ENCODE data around the gene RPL12. TPM values are rescaled to one million over a fixed set of nuclear protein-coding genes. Genes with fewer than 3 reads are reported as not detected.

Gene RPL12
- total and polyA plus RNA-seq, 4 donors = 289 to 829 (median 485) TPM

DNA sequence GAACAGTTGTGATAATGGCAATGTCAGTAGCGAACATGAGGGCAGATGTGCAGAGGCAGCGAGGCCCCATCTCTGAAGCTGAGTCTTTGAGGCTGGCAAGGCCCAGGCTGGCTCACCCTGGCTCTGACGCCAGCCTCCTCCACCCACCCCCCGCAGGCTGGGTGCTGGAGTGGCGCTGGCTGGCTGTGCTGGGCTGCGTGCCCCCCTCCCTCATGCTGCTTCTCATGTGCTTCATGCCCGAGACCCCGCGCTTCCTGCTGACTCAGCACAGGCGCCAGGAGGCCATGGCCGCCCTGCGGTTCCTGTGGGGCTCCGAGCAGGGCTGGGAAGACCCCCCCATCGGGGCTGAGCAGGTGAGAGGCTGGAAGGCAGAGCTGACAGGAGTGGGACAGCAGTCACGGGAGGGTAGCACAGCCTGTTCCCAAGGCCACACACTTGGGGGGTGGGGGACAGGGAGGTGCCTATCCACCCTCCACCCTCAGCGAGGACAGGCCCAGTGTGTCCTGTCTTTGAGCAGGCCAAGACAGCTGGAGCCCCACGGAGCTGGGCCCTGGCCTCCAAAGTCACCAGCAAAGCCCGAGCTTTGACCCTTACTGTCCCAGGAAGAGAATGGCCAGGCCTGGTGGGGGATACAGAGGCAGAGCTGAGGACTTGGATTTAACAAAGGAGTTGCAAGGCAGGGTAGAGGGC lies 48.7 kb downstream of the RPL12 start:
- Histone ChIP-seq H3K27me3 (ENCODE audit: control insufficient read depth in 4 of 4, insufficient read depth in 4 of 4, low read length in 3 of 4) (no peaks in the 10 kb centered on the region), H3K27ac (ENCODE audit: low read depth in 1 of 2, low read length in 2 of 2) (no peak overlapping the region), H3K4me1 (ENCODE audit: control insufficient read depth in 4 of 4, insufficient read depth in 4 of 4, low read length in 3 of 4) (peaks cover 5 to 24% (median 19%) of the 10 kb centered on the region in 4 donors), H3K9me3 (ENCODE audit: control insufficient read depth in 4 of 4, low read length in 3 of 4) (no peaks in the 10 kb centered on the region), H3K4me3 (ENCODE audit: low read depth in 1 of 3, low read length in 3 of 3) (no peak overlapping the region), H3K9ac (ENCODE audit: low read depth in 1 of 2, low read length in 2 of 2) (no peak overlapping the region), H3K36me3 (ENCODE audit: control insufficient read depth in 4 of 4, insufficient read depth in 3 of 4, low read depth in 1 of 4, low read length in 3 of 4) (peaks cover 2 to 32% (median 7%) of the 10 kb centered on the region in 4 donors)
- 91% methylated on average over 18 of the region's 18 CpGs for WGBS
- DNase-seq (ENCODE audit: low spot score) = no peak
- no peak for TF ChIP-seq YY1 (IDR thresholded peaks at IDR 0.05)
- no peak for TF ChIP-seq JUND (IDR thresholded peaks at IDR 0.05)
- no peak for TF ChIP-seq FOXA2 (IDR thresholded peaks at IDR 0.05)
- TF ChIP-seq, protein P1, sequence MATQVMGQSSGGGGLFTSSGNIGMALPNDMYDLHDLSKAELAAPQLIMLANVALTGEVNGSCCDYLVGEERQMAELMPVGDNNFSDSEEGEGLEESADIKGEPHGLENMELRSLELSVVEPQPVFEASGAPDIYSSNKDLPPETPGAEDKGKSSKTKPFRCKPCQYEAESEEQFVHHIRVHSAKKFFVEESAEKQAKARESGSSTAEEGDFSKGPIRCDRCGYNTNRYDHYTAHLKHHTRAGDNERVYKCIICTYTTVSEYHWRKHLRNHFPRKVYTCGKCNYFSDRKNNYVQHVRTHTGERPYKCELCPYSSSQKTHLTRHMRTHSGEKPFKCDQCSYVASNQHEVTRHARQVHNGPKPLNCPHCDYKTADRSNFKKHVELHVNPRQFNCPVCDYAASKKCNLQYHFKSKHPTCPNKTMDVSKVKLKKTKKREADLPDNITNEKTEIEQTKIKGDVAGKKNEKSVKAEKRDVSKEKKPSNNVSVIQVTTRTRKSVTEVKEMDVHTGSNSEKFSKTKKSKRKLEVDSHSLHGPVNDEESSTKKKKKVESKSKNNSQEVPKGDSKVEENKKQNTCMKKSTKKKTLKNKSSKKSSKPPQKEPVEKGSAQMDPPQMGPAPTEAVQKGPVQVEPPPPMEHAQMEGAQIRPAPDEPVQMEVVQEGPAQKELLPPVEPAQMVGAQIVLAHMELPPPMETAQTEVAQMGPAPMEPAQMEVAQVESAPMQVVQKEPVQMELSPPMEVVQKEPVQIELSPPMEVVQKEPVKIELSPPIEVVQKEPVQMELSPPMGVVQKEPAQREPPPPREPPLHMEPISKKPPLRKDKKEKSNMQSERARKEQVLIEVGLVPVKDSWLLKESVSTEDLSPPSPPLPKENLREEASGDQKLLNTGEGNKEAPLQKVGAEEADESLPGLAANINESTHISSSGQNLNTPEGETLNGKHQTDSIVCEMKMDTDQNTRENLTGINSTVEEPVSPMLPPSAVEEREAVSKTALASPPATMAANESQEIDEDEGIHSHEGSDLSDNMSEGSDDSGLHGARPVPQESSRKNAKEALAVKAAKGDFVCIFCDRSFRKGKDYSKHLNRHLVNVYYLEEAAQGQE (IDR thresholded peaks at IDR 0.05) = no peak
- TF ChIP-seq HNF4A (conservative IDR thresholded peaks at IDR 0.05) = no peak
- no peak for TF ChIP-seq TAF1 (conservative IDR thresholded peaks at IDR 0.05)
- no peak for TF ChIP-seq RXRA (IDR thresholded peaks at IDR 0.05)
- TF ChIP-seq GABPA (IDR thresholded peaks at IDR 0.05 in 1 of 2, conservative IDR thresholded peaks at IDR 0.05 in 1 of 2) = no peak
- TF ChIP-seq, protein P2, sequence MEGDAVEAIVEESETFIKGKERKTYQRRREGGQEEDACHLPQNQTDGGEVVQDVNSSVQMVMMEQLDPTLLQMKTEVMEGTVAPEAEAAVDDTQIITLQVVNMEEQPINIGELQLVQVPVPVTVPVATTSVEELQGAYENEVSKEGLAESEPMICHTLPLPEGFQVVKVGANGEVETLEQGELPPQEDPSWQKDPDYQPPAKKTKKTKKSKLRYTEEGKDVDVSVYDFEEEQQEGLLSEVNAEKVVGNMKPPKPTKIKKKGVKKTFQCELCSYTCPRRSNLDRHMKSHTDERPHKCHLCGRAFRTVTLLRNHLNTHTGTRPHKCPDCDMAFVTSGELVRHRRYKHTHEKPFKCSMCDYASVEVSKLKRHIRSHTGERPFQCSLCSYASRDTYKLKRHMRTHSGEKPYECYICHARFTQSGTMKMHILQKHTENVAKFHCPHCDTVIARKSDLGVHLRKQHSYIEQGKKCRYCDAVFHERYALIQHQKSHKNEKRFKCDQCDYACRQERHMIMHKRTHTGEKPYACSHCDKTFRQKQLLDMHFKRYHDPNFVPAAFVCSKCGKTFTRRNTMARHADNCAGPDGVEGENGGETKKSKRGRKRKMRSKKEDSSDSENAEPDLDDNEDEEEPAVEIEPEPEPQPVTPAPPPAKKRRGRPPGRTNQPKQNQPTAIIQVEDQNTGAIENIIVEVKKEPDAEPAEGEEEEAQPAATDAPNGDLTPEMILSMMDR (IDR thresholded peaks at IDR 0.05; ENCODE audit: low read depth, low read length, missing input control) = no peak
- TF ChIP-seq EGR1 (IDR thresholded peaks at IDR 0.05; ENCODE audit: low read depth in 2 of 2) = no peak
- no peak for TF ChIP-seq RAD21 (IDR thresholded peaks at IDR 0.05)

GRCh38 chr9:127399736-127400269 lies 51.4 kb downstream of the RPL12 start:
- H3K9me3 ChIP-seq (ENCODE audit: control insufficient read depth in 4 of 4, low read length in 3 of 4) = no peaks in the 10 kb centered on the region
- DNase-seq (ENCODE audit: low spot score) = no peak
- 97% methylated on average over 14 of the region's 14 CpGs for WGBS
- H3K27ac ChIP-seq (ENCODE audit: low read depth in 1 of 2, low read length in 2 of 2) = no peak overlapping the region
- TF ChIP-seq SP1 (IDR thresholded peaks at IDR 0.05) (no peak), JUND (IDR thresholded peaks at IDR 0.05) (no peak)
- H3K36me3 ChIP-seq (ENCODE audit: control insufficient read depth in 4 of 4, insufficient read depth in 3 of 4, low read depth in 1 of 4, low read length in 3 of 4) = peaks cover 2 to 19% (median 7%) of the 10 kb centered on the region in 4 donors
- no peaks in the 10 kb centered on the region for H3K27me3 ChIP-seq (ENCODE audit: control insufficient read depth in 4 of 4, insufficient read depth in 4 of 4, low read length in 3 of 4)
- H3K4me1 ChIP-seq (ENCODE audit: control insufficient read depth in 4 of 4, insufficient read depth in 4 of 4, low read length in 3 of 4) = peaks cover 2 to 21% (median 17%) of the 10 kb centered on the region in 4 donors
- no peak overlapping the region for H3K9ac ChIP-seq (ENCODE audit: low read depth in 1 of 2, low read length in 2 of 2)
- H3K4me3 ChIP-seq (ENCODE audit: low read depth in 1 of 3, low read length in 3 of 3) = no peak overlapping the region
